ENCODE data around the gene TDRD9.

TDRD9 gene

DNA sequence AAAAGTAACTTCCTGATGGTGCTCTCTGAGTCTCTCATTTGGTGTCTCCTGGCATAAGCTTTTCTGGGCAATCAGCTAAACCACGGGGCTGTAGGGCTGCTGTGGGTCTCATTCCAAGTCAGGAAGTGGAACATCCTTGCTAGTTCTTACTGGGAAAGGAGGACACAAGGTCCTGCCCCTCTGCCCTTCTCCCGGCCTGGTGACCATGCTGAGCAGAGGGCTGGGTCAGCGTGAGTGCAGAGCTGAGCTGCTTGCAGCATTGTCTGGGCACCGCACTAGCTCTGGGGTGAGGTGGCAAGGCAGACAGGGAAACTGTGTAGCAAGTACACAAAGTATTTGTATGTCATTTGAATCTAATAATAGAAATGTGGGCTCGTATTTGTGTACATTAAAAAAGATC is 112.3 kb downstream of the TDRD9 start:
- no peaks in the 10 kb centered on the region for H3K27me3 ChIP-seq (ENCODE audit: control insufficient read depth, insufficient read depth, low read length, poor library complexity, severe bottlenecking)
- H3K4me3 ChIP-seq (ENCODE audit: insufficient read depth, low read depth, low read length), result no peak overlapping the region
- H3K4me1 ChIP-seq (ENCODE audit: control insufficient read depth, insufficient read depth, low read length), result no peaks in the 10 kb centered on the region
- no peaks in the 10 kb centered on the region for H3K36me3 ChIP-seq (ENCODE audit: control insufficient read depth, insufficient read depth, low read length)
- no peaks in the 10 kb centered on the region for H3K9me3 ChIP-seq (ENCODE audit: control insufficient read depth, low read length)
- H3K27ac ChIP-seq (ENCODE audit: insufficient read depth, low read depth, low read length, poor library complexity, severe bottlenecking), result no peak overlapping the region
- WGBS, 2 experiments, result 33 to 51% methylated on average over 4 to 5 of the region's 5 CpGs

DNA sequence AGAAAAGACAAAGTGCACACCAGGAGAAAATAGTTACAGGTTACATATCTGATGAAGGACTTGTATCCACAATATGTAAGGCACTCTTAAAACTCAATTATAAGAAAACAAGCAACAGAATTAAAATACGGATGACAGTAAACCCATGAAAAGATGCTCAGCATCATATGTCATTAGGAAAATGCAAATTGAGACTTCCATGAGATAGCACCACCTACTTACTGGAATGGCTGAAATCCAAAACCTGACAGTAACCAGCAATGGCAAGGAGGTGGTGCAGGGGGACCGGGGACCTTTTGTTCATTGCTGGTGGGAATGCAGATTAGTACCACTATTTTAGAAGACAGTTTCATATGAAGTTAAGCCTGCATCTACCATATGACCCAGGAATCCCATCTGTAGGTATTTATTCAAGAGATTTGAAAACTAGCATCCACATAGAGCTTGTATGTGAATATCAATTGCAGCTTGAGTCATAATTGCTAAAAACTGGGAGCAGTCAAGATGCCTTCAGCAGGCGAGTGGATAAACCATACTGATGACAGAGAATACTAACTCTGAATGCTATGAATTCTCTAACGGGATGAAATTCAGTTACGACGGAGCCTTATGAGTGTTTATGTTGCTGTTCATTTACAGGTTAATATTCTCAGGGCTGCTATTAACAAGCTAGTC is 113.3 kb downstream of the TDRD9 start:
- H3K27ac ChIP-seq (ENCODE audit: insufficient read depth, low read depth, low read length, poor library complexity, severe bottlenecking), result no peak overlapping the region
- no peaks in the 10 kb centered on the region for H3K9me3 ChIP-seq (ENCODE audit: control insufficient read depth, low read length)
- 91 to 94% methylated on average over 6 of the region's 6 CpGs for WGBS, 2 experiments
- H3K36me3 ChIP-seq (ENCODE audit: control insufficient read depth, insufficient read depth, low read length), result no peaks in the 10 kb centered on the region
- H3K27me3 ChIP-seq (ENCODE audit: control insufficient read depth, insufficient read depth, low read length, poor library complexity, severe bottlenecking), result no peaks in the 10 kb centered on the region
- no peaks in the 10 kb centered on the region for H3K4me1 ChIP-seq (ENCODE audit: control insufficient read depth, insufficient read depth, low read length)
- no peak overlapping the region for H3K4me3 ChIP-seq (ENCODE audit: insufficient read depth, low read depth, low read length)

GRCh38 chr14:104044016-104044415 is 115.8 kb downstream of the TDRD9 start:
- Histone ChIP-seq H3K4me3 (ENCODE audit: insufficient read depth, low read depth, low read length) (no peak overlapping the region), H3K4me1 (ENCODE audit: control insufficient read depth, insufficient read depth, low read length) (no peaks in the 10 kb centered on the region), H3K27ac (ENCODE audit: insufficient read depth, low read depth, low read length, poor library complexity, severe bottlenecking) (no peak overlapping the region), H3K27me3 (ENCODE audit: control insufficient read depth, insufficient read depth, low read length, poor library complexity, severe bottlenecking) (no peaks in the 10 kb centered on the region), H3K36me3 (ENCODE audit: control insufficient read depth, insufficient read depth, low read length) (no peaks in the 10 kb centered on the region), H3K9me3 (ENCODE audit: control insufficient read depth, low read length) (no peaks in the 10 kb centered on the region)
- 89 to 92% methylated on average over 6 of the region's 6 CpGs for WGBS, 2 experiments

- H3K4me1 ChIP-seq (ENCODE audit: control insufficient read depth, insufficient read depth, low read length), result no peaks in the 10 kb centered on the region
- H3K36me3 ChIP-seq (ENCODE audit: control insufficient read depth, insufficient read depth, low read length), result no peaks in the 10 kb centered on the region
- 81 to 98% methylated on average over 3 of the region's 3 CpGs for WGBS, 2 experiments
- no peaks in the 10 kb centered on the region for H3K27me3 ChIP-seq (ENCODE audit: control insufficient read depth, insufficient read depth, low read length, poor library complexity, severe bottlenecking)
- H3K9me3 ChIP-seq (ENCODE audit: control insufficient read depth, low read length), result no peaks in the 10 kb centered on the region
- no peak overlapping the region for H3K4me3 ChIP-seq (ENCODE audit: insufficient read depth, low read depth, low read length)
- H3K27ac ChIP-seq (ENCODE audit: insufficient read depth, low read depth, low read length, poor library complexity, severe bottlenecking), result no peak overlapping the region
Measured at GRCh38 chr14:104047761-104048160, 119.5 kb downstream of the TDRD9 start.

DNA sequence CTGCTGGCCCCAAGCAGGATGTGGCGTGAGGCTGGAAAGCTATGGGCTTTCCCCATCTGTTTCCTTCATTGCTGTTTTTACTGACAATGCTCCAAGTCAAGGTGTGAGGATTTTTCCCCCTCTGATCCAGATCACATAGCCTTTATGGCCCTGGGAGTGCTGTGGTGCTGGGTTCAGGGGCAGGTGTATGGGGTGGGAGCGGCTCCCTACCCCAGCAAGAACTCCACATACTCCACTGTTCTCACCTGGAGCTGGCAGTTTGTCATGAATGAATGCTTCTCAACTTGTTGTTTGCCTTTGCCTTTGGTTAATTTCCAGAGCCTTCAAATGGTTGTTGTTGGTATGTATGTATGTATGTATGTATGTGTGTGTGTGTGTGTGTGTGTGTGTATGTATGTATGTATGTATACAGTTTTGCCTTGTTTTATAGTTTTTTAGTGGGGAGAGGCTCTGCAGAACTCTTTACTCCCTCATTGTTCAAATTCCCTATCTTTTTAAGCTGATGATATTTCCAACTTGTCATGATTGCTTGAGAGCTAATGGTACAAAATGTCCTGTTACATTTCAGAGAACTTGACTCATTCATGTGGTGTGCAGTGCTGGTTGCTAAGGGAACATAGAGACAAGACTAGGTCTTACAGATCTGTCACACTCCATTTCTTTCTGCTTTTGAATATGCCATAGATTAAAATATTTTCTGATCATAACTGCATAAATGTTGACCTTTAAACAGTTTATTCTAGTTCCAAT is 120.7 kb downstream of the TDRD9 start:
- 92 to 93% methylated on average over 2 of the region's 2 CpGs for WGBS, 2 experiments
- H3K27me3 ChIP-seq (ENCODE audit: control insufficient read depth, insufficient read depth, low read length, poor library complexity, severe bottlenecking), result no peaks in the 10 kb centered on the region
- H3K9me3 ChIP-seq (ENCODE audit: control insufficient read depth, low read length), result no peaks in the 10 kb centered on the region
- H3K36me3 ChIP-seq (ENCODE audit: control insufficient read depth, insufficient read depth, low read length), result no peaks in the 10 kb centered on the region
- no peak overlapping the region for H3K4me3 ChIP-seq (ENCODE audit: insufficient read depth, low read depth, low read length)
- H3K27ac ChIP-seq (ENCODE audit: insufficient read depth, low read depth, low read length, poor library complexity, severe bottlenecking), result no peak overlapping the region
- no peaks in the 10 kb centered on the region for H3K4me1 ChIP-seq (ENCODE audit: control insufficient read depth, insufficient read depth, low read length)

- Histone ChIP-seq H3K4me3 (ENCODE audit: insufficient read depth, low read depth, low read length) (no peak overlapping the region), H3K4me1 (ENCODE audit: control insufficient read depth, insufficient read depth, low read length) (no peaks in the 10 kb centered on the region), H3K36me3 (ENCODE audit: control insufficient read depth, insufficient read depth, low read length) (no peaks in the 10 kb centered on the region), H3K9me3 (ENCODE audit: control insufficient read depth, low read length) (no peaks in the 10 kb centered on the region), H3K27ac (ENCODE audit: insufficient read depth, low read depth, low read length, poor library complexity, severe bottlenecking) (no peak overlapping the region), H3K27me3 (ENCODE audit: control insufficient read depth, insufficient read depth, low read length, poor library complexity, severe bottlenecking) (no peaks in the 10 kb centered on the region)
- WGBS, 2 experiments, result 90 to 91% methylated on average over 9 of the region's 9 CpGs
Measured at GRCh38 chr14:104049576-104050240, 121.5 kb downstream of the TDRD9 start.

GRCh38 chr14:104051092-104051813 is 123.0 kb downstream of the TDRD9 start:
- Histone ChIP-seq H3K9me3 (ENCODE audit: control insufficient read depth, low read length) (no peaks in the 10 kb centered on the region), H3K27ac (ENCODE audit: insufficient read depth, low read depth, low read length, poor library complexity, severe bottlenecking) (no peak overlapping the region), H3K36me3 (ENCODE audit: control insufficient read depth, insufficient read depth, low read length) (no peaks in the 10 kb centered on the region), H3K4me3 (ENCODE audit: insufficient read depth, low read depth, low read length) (no peak overlapping the region), H3K27me3 (ENCODE audit: control insufficient read depth, insufficient read depth, low read length, poor library complexity, severe bottlenecking) (no peaks in the 10 kb centered on the region), H3K4me1 (ENCODE audit: control insufficient read depth, insufficient read depth, low read length) (no peaks in the 10 kb centered on the region)
- WGBS, 2 experiments, result 92 to 94% methylated on average over 5 of the region's 5 CpGs

- H3K36me3 ChIP-seq (ENCODE audit: control insufficient read depth, insufficient read depth, low read length), result no peaks in the 10 kb centered on the region
- H3K9me3 ChIP-seq (ENCODE audit: control insufficient read depth, low read length), result no peaks in the 10 kb centered on the region
- H3K4me1 ChIP-seq (ENCODE audit: control insufficient read depth, insufficient read depth, low read length), result no peaks in the 10 kb centered on the region
- 91% methylated on average over 16 of the region's 16 CpGs for WGBS, 2 experiments
- H3K27ac ChIP-seq (ENCODE audit: insufficient read depth, low read depth, low read length, poor library complexity, severe bottlenecking), result no peak overlapping the region
- H3K4me3 ChIP-seq (ENCODE audit: insufficient read depth, low read depth, low read length), result no peak overlapping the region
- no peaks in the 10 kb centered on the region for H3K27me3 ChIP-seq (ENCODE audit: control insufficient read depth, insufficient read depth, low read length, poor library complexity, severe bottlenecking)
Measured at GRCh38 chr14:104054222-104054905, 126.1 kb downstream of the TDRD9 start.

GRCh38 chr14:104062281-104062680 is 134.0 kb downstream of the TDRD9 start:
- H3K36me3 ChIP-seq (ENCODE audit: control insufficient read depth, insufficient read depth, low read length), result no peaks in the 10 kb centered on the region
- WGBS, 2 experiments, result 100% methylated on average over 1 of the region's 1 CpG
- H3K27me3 ChIP-seq (ENCODE audit: control insufficient read depth, insufficient read depth, low read length, poor library complexity, severe bottlenecking), result no peaks in the 10 kb centered on the region
- no peak overlapping the region for H3K4me3 ChIP-seq (ENCODE audit: insufficient read depth, low read depth, low read length)
- no peak overlapping the region for H3K27ac ChIP-seq (ENCODE audit: insufficient read depth, low read depth, low read length, poor library complexity, severe bottlenecking)
- H3K9me3 ChIP-seq (ENCODE audit: control insufficient read depth, low read length), result peaks cover 4% of the 10 kb centered on the region
- H3K4me1 ChIP-seq (ENCODE audit: control insufficient read depth, insufficient read depth, low read length), result no peaks in the 10 kb centered on the region
